Endothelial cell (in vitro differentiated cells): ENCODE results near the gene MAPK6. TPM values are rescaled to one million over a fixed set of nuclear protein-coding genes. Genes with fewer than 3 reads are reported as not detected.
"Not testable (repeated sequence)": the region's sequence is repeated elsewhere in the genome, so short reads cannot be mapped to it uniquely, and the experiment has no call there.

Source experiments
- DNase-seq: peaks from one replicate; pipeline ENCODE4 v3.0.0; 2021; ENCODE audit warnings: low spot score
- H3K27ac Mint-ChIP-seq: one replicate; pipeline ENCODE4 v1.8.0; 2021; ENCODE audit warnings: mixed read lengths, inconsistent platforms; ENCODE audit not compliant: unreplicated experiment
- H3K27me3 Mint-ChIP-seq: one replicate; pipeline ENCODE4 v1.8.0; 2021; ENCODE audit warnings: mild to moderate bottlenecking, moderate library complexity, mixed read lengths, inconsistent platforms; ENCODE audit not compliant: unreplicated experiment
- H3K36me3 Mint-ChIP-seq: one replicate; pipeline ENCODE4 v1.8.0; 2021; ENCODE audit warnings: mild to moderate bottlenecking, low read depth, mixed read lengths, inconsistent platforms; ENCODE audit not compliant: unreplicated experiment
- H3K4me1 Mint-ChIP-seq: one replicate; pipeline ENCODE4 v1.8.0; 2021; ENCODE audit warnings: mild to moderate bottlenecking, mixed read lengths, inconsistent platforms; ENCODE audit not compliant: unreplicated experiment
- H3K4me3 Mint-ChIP-seq: one replicate; pipeline ENCODE4 v1.8.0; 2021; ENCODE audit warnings: mild to moderate bottlenecking, mixed read lengths, inconsistent platforms; ENCODE audit not compliant: unreplicated experiment
- H3K9me3 Mint-ChIP-seq: one replicate; pipeline ENCODE4 v1.8.0; 2021; ENCODE audit warnings: mixed read lengths, inconsistent platforms; ENCODE audit not compliant: unreplicated experiment
- CTCF ChIP-seq: fragments of 200-600 bp; sonication (generic); IDR thresholded peaks from one replicate; pipeline ENCODE4 v1.5.0; 2021; ENCODE audit warnings: antibody characterized with exemption; ENCODE audit not compliant: unreplicated experiment
- total RNA-seq: library from RNA; stranded (reverse); fragmentation: NEBNext Ultra II Directional; extraction: Animal tissue kit (Norgen Biotek cat#: 25700); gene quantifications from one replicate; pipeline ENCODE4 v1.2.1, GENCODE V29; 2021; ENCODE audit not compliant: unreplicated experiment

The MAPK6 gene
- total RNA-seq, 1 donor from 2014 or later = 94.6 TPM

GRCh38 chr15:52093539-52094510 is 74.8 kb downstream of the MAPK6 start:
- DNase-seq = no peak
- Mint-ChIP-seq H3K27me3 (no peaks in the 10 kb centered on the region), H3K4me1 (no peaks in the 10 kb centered on the region), H3K36me3 (no peaks in the 10 kb centered on the region), H3K9me3 (no peaks in the 10 kb centered on the region), H3K27ac (no peak overlapping the region), H3K4me3 (no peak overlapping the region)
- TF ChIP-seq CTCF = no peak

GRCh38 chr15:52094811-52095584 is 76.0 kb downstream of the MAPK6 start:
- H3K36me3 Mint-ChIP-seq = no peaks in the 10 kb centered on the region
- H3K4me1 Mint-ChIP-seq = no peaks in the 10 kb centered on the region
- H3K27ac Mint-ChIP-seq = no peak overlapping the region

GRCh38 chr15:52095597-52096262 is 76.7 kb downstream of the MAPK6 start:
- H3K27me3 Mint-ChIP-seq = no peaks in the 10 kb centered on the region
- no peak overlapping the region for H3K4me3 Mint-ChIP-seq
- H3K36me3 Mint-ChIP-seq = no peaks in the 10 kb centered on the region
- DNase-seq = no peak
- no peak for TF ChIP-seq CTCF
- no peak overlapping the region for H3K27ac Mint-ChIP-seq
- H3K4me1 Mint-ChIP-seq = no peaks in the 10 kb centered on the region
- no peaks in the 10 kb centered on the region for H3K9me3 Mint-ChIP-seq

More at GRCh38 chr15:52094811-52095584, 76.0 kb downstream of the MAPK6 start:
- Mint-ChIP-seq H3K4me3 (no peak overlapping the region), H3K27me3 (no peaks in the 10 kb centered on the region), H3K9me3 (no peaks in the 10 kb centered on the region)
- no peak for TF ChIP-seq CTCF
- no peak for DNase-seq

- H3K27ac Mint-ChIP-seq, H3K36me3 Mint-ChIP-seq, H3K4me1 Mint-ChIP-seq, H3K4me3 Mint-ChIP-seq, DNase-seq, H3K27me3 Mint-ChIP-seq, H3K9me3 Mint-ChIP-seq: not testable (repeated sequence)
These were observed 77.5 kb downstream of the MAPK6 start for GRCh38 chr15:52096536-52096935.

GRCh38 chr15:52097180-52097579 is 78.2 kb downstream of the MAPK6 start:
- Mint-ChIP-seq H3K27me3 (no peaks in the 10 kb centered on the region), H3K9me3 (no peaks in the 10 kb centered on the region), H3K36me3 (no peaks in the 10 kb centered on the region), H3K4me3 (no peak overlapping the region), H3K27ac (no peak overlapping the region), H3K4me1 (no peaks in the 10 kb centered on the region)
- TF ChIP-seq CTCF = no peak
- no peak for DNase-seq
